A549 (cell line): ENCODE data around the gene SEPTIN11.

ENCODE experiments used
- CBX8 ChIP-seq: fragments of 200-600 bp; sonication (generic); IDR thresholded peaks from 2 replicates; pipeline ENCODE4 v1.6.1; 2016
- CTCF ChIP-seq: fragments of >200 bp; sonication (Bioruptor Twin); formaldehyde crosslinking; IDR thresholded peaks from 3 replicates; pipeline ENCODE4 v1.5.1; 2016
- POLR2AphosphoS2 ChIP-seq: conservative IDR thresholded peaks from 2 replicates; pipeline ENCODE4 v1.6.1; 2012; ENCODE audit warnings: low read length, improper control_type of control experiment, inconsistent platforms

GRCh38 chr4:76981644-76982043 is 32.1 kb downstream of the SEPTIN11 start:
- no peak for TF ChIP-seq POLR2AphosphoS2
- TF ChIP-seq CBX8, result no peak
- TF ChIP-seq CTCF, result no peak
